Dendritic cell treated with granulocyte-macrophage colony-stimulating factor and Interleukin-4, amounts not matched to agents 40 ng/mL and 50 ng/mL, for 4 days (primary cell): ENCODE measurements around the gene TBC1D19.
"Not testable (repeated sequence)": the region's sequence is repeated elsewhere in the genome, so short reads cannot be mapped to it uniquely, and the experiment has no call there.

Experiments
- H3K27ac Mint-ChIP-seq: one replicate; pipeline ENCODE4 v1.8.0; 2022; ENCODE audit warnings: mild to moderate bottlenecking, mixed read lengths
- H3K27me3 Mint-ChIP-seq: one replicate; pipeline ENCODE4 v1.8.0; 2022; ENCODE audit warnings: mild to moderate bottlenecking, mixed read lengths
- H3K36me3 Mint-ChIP-seq: one replicate; pipeline ENCODE4 v1.8.0; 2022; ENCODE audit warnings: low read depth, mixed read lengths
- H3K4me1 Mint-ChIP-seq: one replicate; pipeline ENCODE4 v1.8.0; 2022; ENCODE audit warnings: low read depth, mixed read lengths
- H3K4me3 Mint-ChIP-seq: one replicate; pipeline ENCODE4 v1.8.0; 2022; ENCODE audit warnings: mild to moderate bottlenecking, moderate library complexity, mixed read lengths
- H3K9me3 Mint-ChIP-seq: one replicate; pipeline ENCODE4 v1.8.0; 2022; ENCODE audit warnings: mixed read lengths
- intact Hi-C: fragments of 100-400 bp; cut with micrococcal nuclease; formaldehyde crosslinking; loops from one replicate; pipeline ENCODE4 v1.15.0; 2022

TBC1D19 gene

GRCh38 chr4:26583865-26584652 is at the start of gene TBC1D19:
TSS of gene TBC1D19 (plus strand) at chr4:26584084. CDS start at chr4:26584194, 110 bp downstream.
- Mint-ChIP-seq H3K4me1 (peaks cover 19% of the 10 kb centered on the region), H3K4me3 (peak within 1 kb of the TSS; percentile 95), H3K27me3 (no peaks in the 10 kb centered on the region), H3K27ac (peak within 1 kb of the TSS; percentile 88), H3K36me3 (peaks cover 7% of the 10 kb centered on the region), H3K9me3 (no peaks in the 10 kb centered on the region)
- intact Hi-C loops, result no loop called here

GRCh38 chr4:26542991-26543390 is 40.9 kb upstream of the TBC1D19 start:
- intact Hi-C loops, result no loop called here
- H3K27me3 Mint-ChIP-seq, result no peaks in the 10 kb centered on the region
- no peak overlapping the region for H3K27ac Mint-ChIP-seq
- no peak overlapping the region for H3K4me3 Mint-ChIP-seq
- H3K36me3 Mint-ChIP-seq, result no peaks in the 10 kb centered on the region
- no peaks in the 10 kb centered on the region for H3K4me1 Mint-ChIP-seq
- peaks cover 43% of the 10 kb centered on the region for H3K9me3 Mint-ChIP-seq

- no peaks in the 10 kb centered on the region for H3K36me3 Mint-ChIP-seq
- no peak overlapping the region for H3K27ac Mint-ChIP-seq
- intact Hi-C loops, result no loop called here
- no peaks in the 10 kb centered on the region for H3K27me3 Mint-ChIP-seq
- no peaks in the 10 kb centered on the region for H3K4me1 Mint-ChIP-seq
- H3K4me3 Mint-ChIP-seq, result no peak overlapping the region
- peaks cover 43% of the 10 kb centered on the region for H3K9me3 Mint-ChIP-seq
These were observed 39.5 kb upstream of the TBC1D19 start for GRCh38 chr4:26544421-26544820.

- H3K27ac Mint-ChIP-seq, H3K36me3 Mint-ChIP-seq, H3K27me3 Mint-ChIP-seq, intact Hi-C loops, H3K4me1 Mint-ChIP-seq, H3K4me3 Mint-ChIP-seq: not testable (repeated sequence)
- H3K9me3 Mint-ChIP-seq, result peaks cover 38% of the 10 kb centered on the region
These were observed 35.5 kb upstream of the TBC1D19 start for GRCh38 chr4:26548379-26548778.

- no peaks in the 10 kb centered on the region for H3K36me3 Mint-ChIP-seq
- H3K4me3 Mint-ChIP-seq, result no peak overlapping the region
- H3K27me3 Mint-ChIP-seq, result peaks cover 5% of the 10 kb centered on the region
- H3K27ac Mint-ChIP-seq, result no peak overlapping the region
- intact Hi-C loops, result no loop called here
- peaks cover 32% of the 10 kb centered on the region for H3K9me3 Mint-ChIP-seq
- H3K4me1 Mint-ChIP-seq, result peaks cover 3% of the 10 kb centered on the region
These were observed 26.7 kb upstream of the TBC1D19 start for GRCh38 chr4:26557164-26557563.

- Mint-ChIP-seq H3K36me3 (no peaks in the 10 kb centered on the region), H3K4me3 (no peak overlapping the region), H3K27ac (no peak overlapping the region), H3K27me3 (peaks cover 4% of the 10 kb centered on the region), H3K9me3 (peaks cover 28% of the 10 kb centered on the region), H3K4me1 (peaks cover 8% of the 10 kb centered on the region)
- intact Hi-C loops, result no loop called here
These were observed 25.6 kb upstream of the TBC1D19 start for GRCh38 chr4:26558166-26558895.

- Mint-ChIP-seq H3K9me3 (no peaks in the 10 kb centered on the region), H3K27me3 (peaks cover 2% of the 10 kb centered on the region), H3K4me3 (no peak overlapping the region), H3K4me1 (peaks cover 13% of the 10 kb centered on the region), H3K36me3 (no peaks in the 10 kb centered on the region), H3K27ac (no peak overlapping the region)
- intact Hi-C loops, result no loop called here
These were observed 17.8 kb upstream of the TBC1D19 start for GRCh38 chr4:26566133-26566532.

- intact Hi-C loops, result no loop called here
- H3K36me3 Mint-ChIP-seq, result no peaks in the 10 kb centered on the region
- peaks cover 2% of the 10 kb centered on the region for H3K27me3 Mint-ChIP-seq
- H3K27ac Mint-ChIP-seq, result no peak overlapping the region
- no peaks in the 10 kb centered on the region for H3K9me3 Mint-ChIP-seq
- no peak overlapping the region for H3K4me3 Mint-ChIP-seq
- H3K4me1 Mint-ChIP-seq, result peaks cover 5% of the 10 kb centered on the region
These were observed 15.4 kb upstream of the TBC1D19 start for GRCh38 chr4:26568446-26568994.

- Mint-ChIP-seq H3K4me1 (peaks cover 5% of the 10 kb centered on the region), H3K27ac (no peak overlapping the region), H3K9me3 (no peaks in the 10 kb centered on the region), H3K27me3 (peaks cover 2% of the 10 kb centered on the region), H3K4me3 (no peak overlapping the region), H3K36me3 (no peaks in the 10 kb centered on the region)
- intact Hi-C loops, result no loop called here
These were observed 13.3 kb upstream of the TBC1D19 start for GRCh38 chr4:26570596-26570995.

- H3K27ac Mint-ChIP-seq, result no peak overlapping the region
These were observed 10.5 kb upstream of the TBC1D19 start for GRCh38 chr4:26573389-26573794.

GRCh38 chr4:26574563-26574962 is 9.3 kb upstream of the TBC1D19 start:
- no peak overlapping the region for H3K4me3 Mint-ChIP-seq
- peaks cover 2% of the 10 kb centered on the region for H3K27me3 Mint-ChIP-seq
- H3K36me3 Mint-ChIP-seq, result no peaks in the 10 kb centered on the region
- intact Hi-C loops, result no loop called here
- H3K9me3 Mint-ChIP-seq, result no peaks in the 10 kb centered on the region
- H3K27ac Mint-ChIP-seq, result no peak overlapping the region
- H3K4me1 Mint-ChIP-seq, result no peaks in the 10 kb centered on the region

More at GRCh38 chr4:26573389-26573794, 10.5 kb upstream of the TBC1D19 start:
- Mint-ChIP-seq H3K4me1 (no peaks in the 10 kb centered on the region), H3K4me3 (no peak overlapping the region), H3K36me3 (no peaks in the 10 kb centered on the region), H3K9me3 (no peaks in the 10 kb centered on the region), H3K27me3 (peaks cover 2% of the 10 kb centered on the region)
- intact Hi-C loops, result no loop called here

- no peaks in the 10 kb centered on the region for H3K4me1 Mint-ChIP-seq
- no peaks in the 10 kb centered on the region for H3K9me3 Mint-ChIP-seq
- H3K36me3 Mint-ChIP-seq, result no peaks in the 10 kb centered on the region
- no peak overlapping the region for H3K4me3 Mint-ChIP-seq
- no peak overlapping the region for H3K27ac Mint-ChIP-seq
- H3K27me3 Mint-ChIP-seq, result peaks cover 2% of the 10 kb centered on the region
- intact Hi-C loops, result no loop called here
These were observed 7.6 kb upstream of the TBC1D19 start for GRCh38 chr4:26576231-26576739.

- Mint-ChIP-seq H3K27ac (no peak overlapping the region), H3K4me1 (no peaks in the 10 kb centered on the region), H3K27me3 (peaks cover 2% of the 10 kb centered on the region), H3K9me3 (no peaks in the 10 kb centered on the region), H3K4me3 (no peak overlapping the region), H3K36me3 (no peaks in the 10 kb centered on the region)
- intact Hi-C loops, result no loop called here
These were observed 6.8 kb upstream of the TBC1D19 start for GRCh38 chr4:26577066-26577465.

- H3K36me3 Mint-ChIP-seq, result peaks cover 4% of the 10 kb centered on the region
- H3K4me1 Mint-ChIP-seq, result peaks cover 11% of the 10 kb centered on the region
- H3K27ac Mint-ChIP-seq, result no peak overlapping the region
- no peak overlapping the region for H3K4me3 Mint-ChIP-seq
- peaks cover 2% of the 10 kb centered on the region for H3K27me3 Mint-ChIP-seq
- intact Hi-C loops, result no loop called here
- H3K9me3 Mint-ChIP-seq, result no peaks in the 10 kb centered on the region
These were observed 4.7 kb upstream of the TBC1D19 start for GRCh38 chr4:26579169-26579568.
